Neural progenitor cell (in vitro differentiated cells): ENCODE data around the gene ASB2. TPM values are rescaled to one million over a fixed set of nuclear protein-coding genes. Genes with fewer than 3 reads are reported as not detected.

Source experiments
- DNase-seq: peaks from one replicate; pipeline ENCODE4 v3.0.0-alpha.2; 2016; ENCODE audit warnings: low spot score
- H2AFZ ChIP-seq: fragments of 200-600 bp; sonication (generic); replicated peaks from 2 replicates; pipeline ENCODE4 v1.6.1; 2016; ENCODE audit warnings: antibody characterized with exemption
- H3F3A ChIP-seq: fragments of 200-600 bp; sonication (generic); 2 replicates; pipeline ENCODE4 v1.6.1; 2016; ENCODE audit warnings: antibody characterized with exemption, low read depth
- H3K27ac ChIP-seq: fragments of 200-600 bp; sonication (generic); 2 replicates; pipeline ENCODE4 v1.5.1; 2016; ENCODE audit warnings: mild to moderate bottlenecking
- H3K27me3 ChIP-seq: fragments of 200-600 bp; sonication (generic); 2 replicates; pipeline ENCODE4 v1.6.1; 2016; ENCODE audit warnings: mild to moderate bottlenecking, moderate library complexity
- H3K36me3 ChIP-seq: fragments of 200-600 bp; sonication (generic); 2 replicates; pipeline ENCODE4 v1.5.1; 2016
- H3K4me1 ChIP-seq: fragments of 200-600 bp; sonication (generic); 2 replicates; pipeline ENCODE4 v1.6.1; 2016; ENCODE audit warnings: mixed run types
- H3K4me2 ChIP-seq: fragments of 200-600 bp; sonication (generic); 2 replicates; pipeline ENCODE4 v1.6.1; 2016
- H3K4me3 ChIP-seq: fragments of 200-600 bp; sonication (generic); 2 replicates; pipeline ENCODE4 v1.5.1; 2016
- H3K79me2 ChIP-seq: fragments of 200-600 bp; sonication (generic); 2 replicates; pipeline ENCODE4 v1.6.1; 2016; ENCODE audit warnings: low read depth
- H3K9ac ChIP-seq: fragments of 200-600 bp; sonication (generic); 2 replicates; pipeline ENCODE4 v1.6.1; 2016
- H3K9me3 ChIP-seq: fragments of 200-600 bp; sonication (generic); 2 replicates; pipeline ENCODE4 v1.5.1; 2016; ENCODE audit warnings: low read depth
- H4K20me1 ChIP-seq: fragments of 200-600 bp; sonication (generic); 2 replicates; pipeline ENCODE4 v1.6.1; 2016; ENCODE audit warnings: low read depth
- H3K27ac Mint-ChIP-seq: 3 replicates; pipeline ENCODE4 v1.8.0; 2021; ENCODE audit warnings: mixed read lengths
- H3K27me3 Mint-ChIP-seq: 2 replicates; pipeline ENCODE4 v1.8.0; 2022; ENCODE audit warnings: low read depth, mild to moderate bottlenecking, inconsistent platforms, moderate library complexity, mixed read lengths; ENCODE audit not compliant: insufficient read depth
- H3K36me3 Mint-ChIP-seq: 3 replicates; pipeline ENCODE4 v1.8.0; 2021; ENCODE audit warnings: mixed read lengths
- H3K4me1 Mint-ChIP-seq: 3 replicates; pipeline ENCODE4 v1.8.0; 2021; ENCODE audit warnings: mixed read lengths
- H3K4me3 Mint-ChIP-seq: 3 replicates; pipeline ENCODE4 v1.8.0; 2021; ENCODE audit warnings: mild to moderate bottlenecking, moderate library complexity, mixed read lengths
- H3K9me3 Mint-ChIP-seq: 3 replicates; pipeline ENCODE4 v1.8.0; 2020; ENCODE audit warnings: mixed read lengths
- EZH2 ChIP-seq: fragments of 200-600 bp; sonication (generic); IDR thresholded peaks from 2 replicates; pipeline ENCODE4 v1.6.1; 2017; ENCODE audit warnings: antibody characterized with exemption, mild to moderate bottlenecking, moderate library complexity
- EZH2phosphoT487 ChIP-seq: fragments of 200-600 bp; sonication (generic); IDR thresholded peaks from 2 replicates; pipeline ENCODE4 v1.6.1; 2017; ENCODE audit warnings: antibody characterized with exemption
- total RNA-seq: library from RNA; depleted of rRNA; stranded (reverse); fragments of >200 nt; gene quantifications from 2 replicates; pipeline ENCODE4 v1.2.3, GENCODE V29; 2015; ENCODE audit warnings: low replicate concordance
- TF ChIP-seq, protein P1 (sequence below): fragments of 200-600 bp; sonication (generic); IDR thresholded peaks from 2 replicates; pipeline ENCODE4 v1.5.1; 2017; ENCODE audit warnings: antibody characterized with exemption, mild to moderate bottlenecking

ASB2 gene
- total RNA-seq, 1 donor from 2014 or later = not detected

DNA sequence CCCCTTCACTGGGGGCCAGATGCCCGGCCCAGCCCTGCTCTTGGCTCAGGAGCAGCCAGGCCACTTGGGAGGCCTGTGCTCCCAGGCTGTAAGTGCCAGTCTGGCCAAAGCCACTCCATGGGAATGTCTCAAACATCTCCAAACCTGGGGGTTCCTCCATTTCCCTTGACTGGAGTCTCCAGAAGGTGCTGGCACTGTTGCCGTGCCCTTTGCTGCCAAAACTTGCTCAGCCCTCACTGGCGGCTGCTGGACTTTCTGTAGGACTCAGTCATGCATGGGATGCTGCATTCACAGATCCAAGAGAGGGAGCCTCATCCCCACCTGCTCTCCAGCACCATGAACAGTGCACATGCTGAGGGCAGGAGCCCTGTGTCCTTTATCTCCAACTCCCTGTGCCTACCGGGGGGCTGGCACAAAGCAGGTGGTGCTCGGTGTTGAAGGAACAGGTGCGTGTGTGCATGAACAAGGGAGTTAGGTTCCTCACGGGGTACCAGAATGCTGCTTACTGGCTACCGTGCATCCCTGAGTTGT lies 40.1 kb upstream of the ASB2 start:
- Histone ChIP-seq H3K9me3 (no peaks in the 10 kb centered on the region), H3K4me1 (peaks cover 26% of the 10 kb centered on the region), H3K79me2 (no peaks in the 10 kb centered on the region), H2AFZ (no peak overlapping the region), H3K4me2 (no peak overlapping the region), H3K4me3 (no peak overlapping the region), H3K27ac (no peak overlapping the region), H3K36me3 (no peaks in the 10 kb centered on the region), H3K9ac (no peak overlapping the region), H3F3A (peaks cover 10% of the 10 kb centered on the region), H4K20me1 (no peaks in the 10 kb centered on the region), H3K27me3 (no peaks in the 10 kb centered on the region)
- Mint-ChIP-seq H3K9me3 (no peaks in the 10 kb centered on the region), H3K27ac (no peak overlapping the region), H3K27me3 (peaks cover 12% of the 10 kb centered on the region), H3K4me3 (no peak overlapping the region), H3K36me3 (no peaks in the 10 kb centered on the region), H3K4me1 (peaks cover 29% of the 10 kb centered on the region)
- TF ChIP-seq, protein P1, sequence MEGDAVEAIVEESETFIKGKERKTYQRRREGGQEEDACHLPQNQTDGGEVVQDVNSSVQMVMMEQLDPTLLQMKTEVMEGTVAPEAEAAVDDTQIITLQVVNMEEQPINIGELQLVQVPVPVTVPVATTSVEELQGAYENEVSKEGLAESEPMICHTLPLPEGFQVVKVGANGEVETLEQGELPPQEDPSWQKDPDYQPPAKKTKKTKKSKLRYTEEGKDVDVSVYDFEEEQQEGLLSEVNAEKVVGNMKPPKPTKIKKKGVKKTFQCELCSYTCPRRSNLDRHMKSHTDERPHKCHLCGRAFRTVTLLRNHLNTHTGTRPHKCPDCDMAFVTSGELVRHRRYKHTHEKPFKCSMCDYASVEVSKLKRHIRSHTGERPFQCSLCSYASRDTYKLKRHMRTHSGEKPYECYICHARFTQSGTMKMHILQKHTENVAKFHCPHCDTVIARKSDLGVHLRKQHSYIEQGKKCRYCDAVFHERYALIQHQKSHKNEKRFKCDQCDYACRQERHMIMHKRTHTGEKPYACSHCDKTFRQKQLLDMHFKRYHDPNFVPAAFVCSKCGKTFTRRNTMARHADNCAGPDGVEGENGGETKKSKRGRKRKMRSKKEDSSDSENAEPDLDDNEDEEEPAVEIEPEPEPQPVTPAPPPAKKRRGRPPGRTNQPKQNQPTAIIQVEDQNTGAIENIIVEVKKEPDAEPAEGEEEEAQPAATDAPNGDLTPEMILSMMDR = no peak
- TF ChIP-seq EZH2 (no peak), EZH2phosphoT487 (no peak)
- no peak for DNase-seq

DNA sequence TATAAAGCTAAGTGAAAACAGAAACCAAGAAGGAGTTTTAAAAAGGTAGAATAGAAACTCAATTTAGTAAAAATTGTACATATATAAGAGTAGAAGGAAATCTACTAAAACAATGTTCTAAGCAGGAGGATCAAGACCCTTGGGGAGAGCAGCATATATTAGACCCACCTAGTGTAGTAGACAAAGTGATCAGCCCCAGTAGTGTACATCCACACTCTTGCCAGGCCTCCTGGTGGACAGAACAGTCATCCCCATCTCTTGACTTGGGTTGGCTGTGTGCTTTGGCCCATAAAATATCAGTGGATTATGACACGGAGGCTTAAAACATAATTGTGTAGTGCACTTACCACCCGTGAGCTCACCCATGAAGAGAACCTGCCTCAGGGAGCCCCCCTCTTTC lies 38.9 kb upstream of the ASB2 start:
- Histone ChIP-seq H3K4me3 (no peak overlapping the region), H4K20me1 (no peaks in the 10 kb centered on the region), H3K4me2 (no peak overlapping the region), H3F3A (peaks cover 7% of the 10 kb centered on the region), H3K79me2 (no peaks in the 10 kb centered on the region), H3K9ac (no peak overlapping the region), H3K9me3 (no peaks in the 10 kb centered on the region), H3K27me3 (no peaks in the 10 kb centered on the region), H3K4me1 (peaks cover 23% of the 10 kb centered on the region), H3K27ac (no peak overlapping the region), H3K36me3 (no peaks in the 10 kb centered on the region), H2AFZ (no peak overlapping the region)
- Mint-ChIP-seq H3K27me3 (peaks cover 8% of the 10 kb centered on the region), H3K4me3 (no peak overlapping the region), H3K4me1 (peaks cover 32% of the 10 kb centered on the region), H3K27ac (no peak overlapping the region), H3K9me3 (no peaks in the 10 kb centered on the region), H3K36me3 (no peaks in the 10 kb centered on the region)
- TF ChIP-seq EZH2phosphoT487 (no peak), EZH2 (no peak)
- TF ChIP-seq, protein P1 = no peak
- no peak for DNase-seq

DNA sequence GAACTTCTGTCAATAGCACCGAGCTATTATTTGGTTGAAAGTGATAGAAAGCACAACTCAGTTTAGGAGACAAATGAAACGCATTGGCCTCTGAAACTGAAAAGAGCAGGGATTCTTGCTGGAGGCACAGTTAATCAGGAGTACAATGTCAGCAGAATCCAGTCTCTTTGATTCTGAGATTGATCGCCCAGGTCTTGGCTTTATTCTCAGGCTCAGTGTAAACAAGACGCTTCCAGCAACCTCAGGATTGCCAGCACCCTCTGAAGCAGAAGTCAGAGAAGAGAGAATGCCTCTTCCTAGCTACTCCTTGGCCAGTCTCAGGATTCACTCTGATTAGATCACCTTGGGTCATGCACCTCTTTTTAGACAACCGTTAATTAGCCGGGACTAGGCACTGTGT lies 38.0 kb upstream of the ASB2 start:
- no peak overlapping the region for H3K4me2 ChIP-seq
- Mint-ChIP-seq H3K9me3 (no peaks in the 10 kb centered on the region), H3K4me1 (peaks cover 36% of the 10 kb centered on the region), H3K27ac (no peak overlapping the region), H3K4me3 (no peak overlapping the region), H3K36me3 (no peaks in the 10 kb centered on the region), H3K27me3 (peaks cover 10% of the 10 kb centered on the region)
- H3F3A ChIP-seq = peaks cover 7% of the 10 kb centered on the region
- H3K79me2 ChIP-seq = no peaks in the 10 kb centered on the region
- no peaks in the 10 kb centered on the region for H3K36me3 ChIP-seq
- no peak overlapping the region for H3K4me3 ChIP-seq
- TF ChIP-seq, protein P1 = no peak
- no peak for TF ChIP-seq EZH2
- TF ChIP-seq EZH2phosphoT487 = no peak
- no peak overlapping the region for H2AFZ ChIP-seq
- no peak overlapping the region for H3K9ac ChIP-seq
- no peaks in the 10 kb centered on the region for H4K20me1 ChIP-seq
- H3K9me3 ChIP-seq = no peaks in the 10 kb centered on the region
- H3K4me1 ChIP-seq = peaks cover 18% of the 10 kb centered on the region
- H3K27ac ChIP-seq = no peak overlapping the region
- H3K27me3 ChIP-seq = no peaks in the 10 kb centered on the region
- no peak for DNase-seq
